GM18502 (cell line): ENCODE data around the gene KIF4A.
"Not testable (repeated sequence)": the region's sequence is repeated elsewhere in the genome, so short reads cannot be mapped to it uniquely, and the experiment has no call there.

Experiments
- ATAC-seq: cut with Tn5 transposase; IDR thresholded peaks from one replicate; pipeline ENCODE4 v1.9.1; 2021; ENCODE audit warnings: mild to moderate bottlenecking; ENCODE audit not compliant: unreplicated experiment, poor library complexity

KIF4A gene, protein sequence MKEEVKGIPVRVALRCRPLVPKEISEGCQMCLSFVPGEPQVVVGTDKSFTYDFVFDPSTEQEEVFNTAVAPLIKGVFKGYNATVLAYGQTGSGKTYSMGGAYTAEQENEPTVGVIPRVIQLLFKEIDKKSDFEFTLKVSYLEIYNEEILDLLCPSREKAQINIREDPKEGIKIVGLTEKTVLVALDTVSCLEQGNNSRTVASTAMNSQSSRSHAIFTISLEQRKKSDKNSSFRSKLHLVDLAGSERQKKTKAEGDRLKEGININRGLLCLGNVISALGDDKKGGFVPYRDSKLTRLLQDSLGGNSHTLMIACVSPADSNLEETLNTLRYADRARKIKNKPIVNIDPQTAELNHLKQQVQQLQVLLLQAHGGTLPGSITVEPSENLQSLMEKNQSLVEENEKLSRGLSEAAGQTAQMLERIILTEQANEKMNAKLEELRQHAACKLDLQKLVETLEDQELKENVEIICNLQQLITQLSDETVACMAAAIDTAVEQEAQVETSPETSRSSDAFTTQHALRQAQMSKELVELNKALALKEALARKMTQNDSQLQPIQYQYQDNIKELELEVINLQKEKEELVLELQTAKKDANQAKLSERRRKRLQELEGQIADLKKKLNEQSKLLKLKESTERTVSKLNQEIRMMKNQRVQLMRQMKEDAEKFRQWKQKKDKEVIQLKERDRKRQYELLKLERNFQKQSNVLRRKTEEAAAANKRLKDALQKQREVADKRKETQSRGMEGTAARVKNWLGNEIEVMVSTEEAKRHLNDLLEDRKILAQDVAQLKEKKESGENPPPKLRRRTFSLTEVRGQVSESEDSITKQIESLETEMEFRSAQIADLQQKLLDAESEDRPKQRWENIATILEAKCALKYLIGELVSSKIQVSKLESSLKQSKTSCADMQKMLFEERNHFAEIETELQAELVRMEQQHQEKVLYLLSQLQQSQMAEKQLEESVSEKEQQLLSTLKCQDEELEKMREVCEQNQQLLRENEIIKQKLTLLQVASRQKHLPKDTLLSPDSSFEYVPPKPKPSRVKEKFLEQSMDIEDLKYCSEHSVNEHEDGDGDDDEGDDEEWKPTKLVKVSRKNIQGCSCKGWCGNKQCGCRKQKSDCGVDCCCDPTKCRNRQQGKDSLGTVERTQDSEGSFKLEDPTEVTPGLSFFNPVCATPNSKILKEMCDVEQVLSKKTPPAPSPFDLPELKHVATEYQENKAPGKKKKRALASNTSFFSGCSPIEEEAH

DNA sequence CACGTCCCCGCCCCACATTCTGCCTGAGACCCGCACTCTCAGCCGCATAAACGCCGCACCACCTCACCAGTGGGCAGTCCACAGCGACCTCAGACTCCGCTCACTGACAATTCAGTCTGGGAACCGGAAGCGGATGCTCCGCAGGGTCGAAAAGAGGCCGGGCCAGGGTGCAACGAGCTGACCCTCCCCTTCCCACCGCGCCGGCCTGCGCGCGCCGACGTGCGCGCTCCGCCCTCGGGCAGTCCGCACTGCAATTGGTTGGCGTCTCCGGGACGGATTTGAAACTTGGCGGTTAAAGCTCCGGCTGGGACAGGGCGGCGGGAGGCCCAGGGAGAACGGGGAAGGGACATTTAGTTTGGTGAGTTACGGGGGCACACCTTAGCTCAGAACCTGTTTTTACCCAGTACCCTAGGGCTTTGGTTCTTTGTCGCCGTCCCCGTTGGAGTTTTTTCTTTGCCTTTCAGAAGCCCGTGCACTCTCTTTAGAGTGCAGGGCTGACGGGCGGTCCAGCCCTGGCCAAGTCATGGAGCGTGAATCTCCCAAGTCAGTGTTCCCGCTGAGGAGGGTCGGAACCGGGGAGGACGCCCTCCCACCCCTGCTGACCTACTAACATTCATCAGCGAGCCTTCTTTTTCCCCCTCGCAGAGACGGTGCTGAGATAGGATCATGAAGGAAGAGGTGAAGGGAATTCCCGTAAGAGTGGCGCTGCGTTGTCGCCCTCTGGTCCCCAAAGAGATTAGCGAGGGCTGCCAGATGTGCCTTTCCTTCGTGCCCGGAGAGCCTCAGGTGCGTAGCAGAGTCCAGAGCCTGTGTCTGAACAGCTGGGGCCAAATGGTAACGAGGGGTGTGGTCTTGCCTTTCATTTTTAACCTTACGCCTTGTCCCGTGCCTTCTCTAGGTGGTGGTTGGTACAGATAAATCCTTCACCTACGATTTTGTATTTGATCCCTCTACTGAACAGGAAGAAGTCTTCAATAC, at the start of gene KIF4A, which contains the start of gene PDZD11:
Gene KIF4A, plus strand, starts transcription at position 312 of the 978 bp plus-strand sequence. Its CDS starts 355 bp downstream, at position 667.
Gene PDZD11, minus strand, starts transcription at position 135 of the 978 bp plus-strand sequence. CDS start 586 bp downstream, outside the sequence.
- peak; percentile 96 for ATAC-seq

DNA sequence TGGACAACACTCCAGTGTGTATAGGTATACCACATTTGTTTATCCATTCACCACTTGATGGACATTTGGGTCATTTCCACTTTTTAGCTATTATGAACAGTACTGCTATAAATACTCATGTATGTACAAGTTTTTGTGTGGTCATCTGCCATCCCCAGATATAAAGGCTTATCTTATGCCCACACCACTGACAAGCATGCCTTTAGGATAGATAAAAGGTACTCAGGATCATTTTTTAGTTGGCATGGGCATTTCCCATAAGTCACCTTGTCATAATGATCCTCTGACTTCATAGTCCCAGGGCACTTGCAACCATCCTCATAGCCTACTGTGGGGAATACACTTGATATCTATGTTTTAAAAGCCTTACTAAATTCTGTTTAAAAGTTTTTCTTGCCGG, 49.2 kb upstream of the KIF4A start:
- no peak for ATAC-seq

DNA sequence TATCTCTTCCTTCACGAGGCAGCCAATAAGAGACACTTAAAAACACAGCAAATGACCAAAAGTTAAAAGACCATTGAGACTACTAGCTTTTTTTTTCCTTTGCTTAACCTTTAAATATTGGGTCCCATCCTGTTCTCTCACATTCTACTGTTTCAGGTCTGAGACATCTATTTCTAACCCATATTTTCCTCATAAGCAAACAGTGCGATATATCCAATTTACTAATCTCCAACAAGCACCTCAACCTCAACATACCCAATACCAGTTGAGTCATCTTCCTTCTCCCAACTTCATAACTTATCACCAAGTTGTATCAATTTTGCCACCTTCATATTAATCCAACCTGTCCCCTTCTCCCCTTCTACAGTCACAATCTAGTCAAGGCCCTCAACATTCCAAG, 48.4 kb upstream of the KIF4A start:
- ATAC-seq, result no peak

DNA sequence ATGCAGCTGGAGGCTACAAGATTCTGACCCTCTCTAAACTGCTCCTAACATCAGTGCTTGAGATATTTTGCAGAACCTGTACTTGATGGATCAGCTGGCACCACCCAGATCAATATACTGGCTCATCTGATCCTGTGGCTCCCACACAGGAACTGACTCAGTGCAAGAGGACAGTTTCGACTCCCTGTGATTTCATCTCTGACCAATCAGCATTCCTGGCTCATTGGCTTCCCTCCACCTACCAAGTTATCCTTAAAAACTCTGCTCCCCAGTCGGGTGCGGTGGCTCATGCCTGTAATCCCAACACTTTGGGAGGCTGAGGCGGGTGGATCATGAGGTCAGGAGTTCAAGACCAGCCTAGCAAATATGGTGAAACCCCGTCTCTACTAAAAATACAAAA, 46.3 kb upstream of the KIF4A start:
- ATAC-seq, result not testable (repeated sequence)

DNA sequence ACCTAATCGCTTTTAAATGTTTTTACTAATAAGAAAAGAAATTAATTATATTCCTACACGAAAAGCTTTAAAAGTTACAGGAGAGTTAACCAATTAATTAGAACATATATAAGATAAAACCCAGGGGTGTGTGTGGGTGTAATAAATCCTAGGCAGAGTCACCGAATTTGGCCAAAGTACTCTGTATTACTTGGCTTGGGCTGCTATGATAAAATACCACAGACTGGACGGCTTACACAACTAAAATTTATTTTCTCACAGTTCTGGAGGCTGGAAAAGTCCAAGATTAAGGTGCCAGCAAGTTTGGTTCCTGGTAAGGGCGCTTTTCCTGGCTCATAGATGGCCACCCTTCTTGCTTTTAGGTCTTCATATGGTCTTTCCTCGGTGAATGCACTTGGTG, 45.0 kb upstream of the KIF4A start:
- no peak for ATAC-seq

DNA sequence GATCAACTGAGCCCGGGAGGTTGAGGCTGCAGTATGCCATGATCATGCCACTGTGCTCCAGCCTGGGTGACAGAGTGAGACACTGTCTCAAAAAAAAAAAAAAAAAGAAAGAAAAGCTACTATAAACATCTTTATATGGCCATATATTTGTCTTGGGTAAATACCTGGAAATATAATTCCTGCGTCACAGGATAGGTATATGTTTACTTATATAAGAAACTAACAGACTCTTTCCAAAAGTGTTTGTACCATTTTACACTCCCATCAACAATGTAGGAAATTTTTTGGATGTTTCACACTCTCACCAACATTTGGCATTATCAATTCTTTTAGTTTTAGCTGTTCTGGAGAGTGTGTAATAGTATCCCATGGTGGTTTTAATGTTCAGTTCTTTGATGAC, 42.7 kb upstream of the KIF4A start:
- ATAC-seq, result no peak

DNA sequence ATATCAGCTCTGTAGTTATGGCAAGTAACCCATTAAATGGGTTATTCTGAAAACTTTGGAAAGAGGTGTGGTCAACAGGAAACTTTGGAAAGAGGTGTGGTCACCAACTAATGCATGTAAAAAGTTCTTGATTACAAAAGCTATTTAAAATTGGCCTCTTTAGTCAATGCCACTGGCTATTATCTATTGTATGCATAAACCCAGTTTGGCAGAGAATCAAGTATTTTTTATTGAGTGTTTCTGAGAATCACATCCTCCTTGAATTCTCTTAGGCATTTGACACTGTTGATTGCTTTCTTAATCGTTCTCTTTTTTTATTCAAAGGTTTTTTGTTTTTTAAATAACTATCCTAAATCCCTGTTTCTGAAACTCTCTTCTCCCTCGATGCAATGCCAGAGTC, 37.4 kb upstream of the KIF4A start:
- no peak for ATAC-seq

DNA sequence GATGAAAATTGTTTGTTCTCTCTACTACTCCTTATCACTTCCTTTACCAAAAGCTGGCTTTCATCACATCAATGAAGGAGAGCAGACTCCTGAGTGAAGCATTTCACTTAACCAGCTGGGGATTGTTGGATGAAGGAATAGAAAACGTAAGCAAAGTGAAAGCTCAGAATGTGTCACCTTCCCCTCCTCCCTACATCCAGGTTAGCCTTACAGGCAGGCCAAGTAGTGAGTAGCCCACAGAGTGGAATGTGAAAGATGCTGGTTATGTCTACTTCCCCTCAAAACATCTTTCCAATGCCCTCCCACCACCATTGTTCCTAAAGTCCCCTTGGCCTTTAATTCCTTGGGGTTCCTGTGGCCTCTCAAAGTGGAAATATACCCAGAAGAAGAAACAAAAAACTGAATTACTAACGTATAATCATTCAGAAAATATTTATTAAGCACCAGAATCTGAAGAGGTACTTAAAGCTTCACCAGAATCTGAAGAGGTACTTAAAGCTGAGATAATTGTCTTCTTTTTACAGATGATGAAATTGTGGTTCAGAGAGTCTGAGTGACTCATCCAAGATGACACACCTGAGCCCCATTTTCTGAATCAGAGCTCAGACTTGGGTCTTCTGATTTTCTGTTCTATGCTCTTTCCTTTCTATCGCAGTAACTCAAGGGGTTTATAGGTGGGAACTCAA, 36.4 kb upstream of the KIF4A start:
- ATAC-seq, result no peak

DNA sequence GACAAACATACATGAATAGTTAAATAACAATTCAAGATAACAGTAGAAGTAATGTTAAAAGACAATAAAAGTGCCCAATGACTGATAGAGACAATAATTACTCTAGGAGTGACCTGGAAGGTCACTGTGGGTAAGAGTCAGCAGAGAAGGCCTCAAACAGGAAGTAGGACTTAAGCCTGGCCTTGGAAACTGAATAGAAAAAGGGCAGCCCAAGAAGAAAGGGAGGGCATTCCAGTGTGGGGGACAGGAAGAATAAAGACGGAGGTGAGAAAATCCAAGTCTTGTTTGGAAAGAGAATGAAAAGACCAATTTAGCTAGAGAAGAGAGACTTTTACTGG, 35.9 kb upstream of the KIF4A start:
- ATAC-seq, result no peak

DNA sequence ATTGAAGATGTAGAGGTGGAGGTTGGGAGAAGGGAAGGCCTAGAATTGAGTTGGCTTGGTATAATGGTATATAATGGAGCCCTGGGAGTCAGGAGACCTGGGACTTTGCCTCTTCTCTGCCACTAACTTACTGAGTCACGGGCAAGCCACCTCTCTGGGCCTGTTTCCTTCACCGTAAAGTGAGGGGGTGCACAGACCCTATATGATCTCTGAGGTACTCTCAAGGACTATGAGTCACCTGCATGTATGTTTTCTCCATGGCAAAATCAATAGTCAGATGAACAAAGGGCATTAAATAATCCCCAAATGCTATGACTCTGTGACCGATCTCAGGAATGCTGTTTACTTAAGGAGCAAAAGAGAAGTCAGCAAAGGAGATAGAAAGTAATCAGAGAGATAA, 35.0 kb upstream of the KIF4A start:
- no peak for ATAC-seq

DNA sequence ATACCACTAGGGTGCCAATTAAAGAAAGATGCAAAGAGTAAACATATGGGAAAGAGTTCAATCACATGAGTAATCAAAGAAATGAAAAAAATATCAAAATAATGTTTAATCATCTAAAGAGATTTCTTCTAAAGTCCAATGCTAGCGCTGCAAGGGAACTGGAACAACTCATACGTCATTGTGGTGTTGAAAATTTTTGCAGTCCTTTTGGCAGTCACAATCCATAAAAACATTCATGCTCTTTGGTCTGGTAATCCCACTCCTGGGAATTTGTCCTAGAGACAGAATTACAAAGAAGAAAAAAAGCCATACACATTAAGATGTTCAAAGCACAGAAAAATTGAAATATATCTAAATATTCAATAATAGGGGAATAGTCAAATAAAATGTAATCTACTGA, 34.5 kb upstream of the KIF4A start:
- no peak for ATAC-seq

DNA sequence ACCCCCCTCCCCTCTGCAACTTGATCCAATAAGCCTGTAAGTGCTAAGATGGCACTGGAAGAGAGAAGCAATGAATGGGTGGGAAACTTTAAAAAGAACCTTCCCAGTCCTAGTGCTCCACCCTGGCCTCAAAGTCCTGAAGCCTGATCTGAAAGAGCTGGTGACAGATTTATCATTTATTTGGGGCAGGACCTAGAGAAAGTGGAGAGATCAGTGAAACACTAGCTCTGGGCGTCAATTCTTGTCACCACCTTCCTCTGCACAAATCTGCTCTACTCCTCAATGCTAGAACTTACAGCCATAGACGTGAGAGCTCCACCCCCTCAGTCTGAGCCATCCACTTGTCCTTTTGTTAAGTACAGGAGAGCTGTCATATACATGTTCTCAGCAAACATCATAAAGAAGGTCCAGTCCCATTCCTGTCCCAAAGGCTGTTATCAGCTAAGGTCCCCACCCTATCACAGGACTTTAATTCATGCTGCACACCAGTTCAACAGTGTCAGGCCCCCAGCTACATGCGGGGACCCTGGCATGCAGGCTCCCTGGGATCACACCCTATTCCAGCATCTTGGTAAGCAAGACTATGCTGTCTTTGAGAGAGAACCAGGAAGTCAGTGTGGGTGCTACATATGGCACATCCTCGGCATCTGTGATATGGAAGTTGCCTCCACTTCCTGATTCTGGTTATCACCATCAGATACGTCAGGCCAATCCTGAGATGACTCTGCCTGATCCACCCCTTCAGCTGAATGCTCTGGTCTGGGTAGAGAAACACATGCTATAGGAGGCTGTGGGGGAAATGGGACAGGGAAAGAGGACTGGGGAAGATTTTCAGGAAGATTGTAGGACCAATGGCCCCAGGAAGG, 32.2 kb upstream of the KIF4A start:
- no peak for ATAC-seq

DNA sequence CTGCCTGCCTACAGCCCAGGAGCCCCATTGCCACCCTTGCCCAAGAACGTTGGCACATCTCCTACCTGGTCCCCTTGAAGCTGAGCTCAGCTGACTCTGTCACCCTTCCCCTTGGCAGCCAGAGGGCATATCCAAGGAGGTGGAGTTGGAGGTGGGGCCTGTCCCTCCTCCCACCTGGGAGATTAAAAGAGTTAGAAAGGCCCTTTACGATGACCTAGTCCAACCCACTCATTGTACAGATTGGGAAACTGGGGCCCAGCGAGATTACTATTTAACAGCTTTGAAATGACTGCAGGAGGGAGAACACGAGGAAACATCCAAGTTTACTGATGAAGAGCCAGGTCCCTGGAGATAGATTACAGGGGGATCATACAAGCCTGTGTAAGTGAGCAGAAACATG, 29.8 kb upstream of the KIF4A start, which contains the start of gene P2RY4:
Gene P2RY4, minus strand, starts transcription at position 101 of the 400 bp plus-strand sequence. CDS start 580 bp downstream, outside the sequence.
- no peak for ATAC-seq

DNA sequence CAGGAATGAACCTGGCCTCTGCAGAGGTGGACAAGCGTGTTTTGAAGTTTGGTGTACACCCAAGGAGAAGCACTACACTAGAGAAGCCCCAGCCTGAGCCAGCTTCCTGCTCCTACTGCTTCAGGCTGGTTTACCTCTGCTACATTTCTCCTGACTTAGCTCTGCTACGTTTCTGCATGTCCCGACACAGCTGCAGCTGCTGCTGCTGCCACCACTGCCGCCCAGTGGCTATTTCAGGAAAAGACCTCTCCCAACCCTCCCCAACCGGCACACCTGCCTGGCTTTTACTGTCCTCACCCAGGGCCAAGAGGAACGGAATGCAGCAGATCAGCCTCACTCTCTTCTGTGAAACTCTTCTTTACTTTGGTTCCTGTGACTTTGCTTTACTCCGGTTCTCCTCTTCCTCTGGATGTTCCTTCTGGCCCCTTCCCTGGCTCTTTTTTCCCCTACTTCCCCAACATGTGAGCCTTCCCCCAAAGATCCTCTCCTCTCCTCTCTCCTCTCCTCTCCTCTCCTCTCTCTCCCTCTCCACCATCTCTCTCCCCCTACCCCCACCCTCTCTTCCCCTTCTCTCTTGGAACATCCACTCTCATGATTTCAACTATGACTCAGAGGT, 26.8 kb upstream of the KIF4A start:
- ATAC-seq, result peak; percentile 68

DNA sequence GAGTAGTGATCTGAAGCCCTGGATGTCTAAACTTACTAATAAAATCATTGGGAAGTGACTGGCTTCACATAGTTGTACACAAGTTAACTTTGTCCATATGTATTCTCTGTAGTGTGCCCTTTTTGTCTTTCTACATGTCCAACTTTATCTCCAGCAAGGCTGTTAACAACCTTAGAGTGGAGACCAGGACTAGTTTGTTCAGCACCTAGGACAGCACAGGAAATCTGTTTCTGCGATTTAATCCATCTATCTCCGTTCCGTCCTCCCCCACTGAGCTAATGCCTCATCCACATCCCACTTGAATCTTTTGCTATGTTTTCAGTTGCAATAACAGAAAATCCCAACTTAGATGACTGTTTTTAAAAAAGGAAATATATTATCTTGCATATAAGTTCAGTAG, 25.1 kb upstream of the KIF4A start:
- ATAC-seq, result no peak

DNA sequence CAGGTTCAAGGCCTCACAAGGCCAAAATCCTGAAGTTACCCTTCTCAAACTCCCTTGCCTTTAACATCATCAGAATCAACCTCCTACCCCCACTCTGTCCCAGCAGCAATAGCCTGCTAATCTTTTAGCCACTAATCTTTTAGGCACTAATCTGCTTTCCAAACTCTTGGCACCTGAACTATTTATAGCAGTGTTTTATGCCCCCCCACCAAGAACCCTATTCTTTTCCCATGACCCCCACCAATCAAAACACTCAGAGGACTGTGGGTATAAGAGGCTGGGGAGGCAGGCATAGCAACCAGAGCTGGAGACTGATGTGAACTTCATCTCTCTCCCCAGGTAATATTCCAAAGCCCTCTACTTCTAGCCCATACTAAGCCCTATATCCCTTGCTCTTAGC, 21.9 kb upstream of the KIF4A start, which contains the start of gene ARR3:
Gene ARR3, plus strand, starts transcription at position 301 of the 400 bp plus-strand sequence. CDS start 1,052 bp downstream, outside the sequence.
- no peak for ATAC-seq

DNA sequence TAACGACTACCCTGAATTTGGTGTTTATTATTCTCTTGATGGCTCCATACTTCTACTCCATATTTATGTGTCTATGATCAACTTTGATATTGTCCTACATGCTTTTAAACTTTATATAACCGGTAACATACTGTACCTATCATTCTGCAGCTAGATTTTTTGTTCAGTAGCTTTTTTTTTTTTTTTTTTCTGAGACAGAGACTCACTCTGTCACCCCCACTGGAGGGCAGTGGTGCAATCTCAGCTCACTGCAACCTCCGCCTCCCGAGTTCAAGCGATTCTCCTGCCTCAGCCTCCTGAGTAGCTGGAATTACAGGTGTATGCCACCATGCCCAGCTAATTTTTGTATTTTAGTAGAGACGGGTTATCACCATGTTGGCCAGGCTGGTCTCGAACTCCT, 15.9 kb upstream of the KIF4A start:
- not testable (repeated sequence) for ATAC-seq
